Measurements from ENCODE around the gene TTLL13. TPM values are rescaled to one million over a fixed set of nuclear protein-coding genes. Genes with fewer than 3 reads are reported as not detected.

The TTLL13 gene
- total and polyA plus RNA-seq, 3 donors from 2014 or later = 6.8 to 30.3 (median 18.0) TPM

GRCh38 chr15:90202929-90203328 lies 46.4 kb upstream of the TTLL13 start:
- H3K4me3 ChIP-seq = no peak overlapping the region
- no peak overlapping the region for H3K27ac ChIP-seq

GRCh38 chr15:90203473-90203872 lies 45.9 kb upstream of the TTLL13 start:
- TF ChIP-seq CTCF (IDR thresholded peaks at IDR 0.05) = no peak
- TF ChIP-seq POLR2A (IDR thresholded peaks at IDR 0.05) = no peak
- H3K9me3 ChIP-seq = no peaks in the 10 kb centered on the region
- peaks cover 31% of the 10 kb centered on the region for H3K4me1 ChIP-seq
- intact Hi-C loops (cut with DNase I; ENCODE audit: low total_unique reads) = no loop called here
- H3K27me3 ChIP-seq = no peaks in the 10 kb centered on the region
- no peaks in the 10 kb centered on the region for H3K36me3 ChIP-seq (ENCODE audit: low read depth, missing control alignments)
- no peak overlapping the region for H3K27ac ChIP-seq
- DNase-seq = no peak
- no peak overlapping the region for H3K4me3 ChIP-seq
- 94 to 96% methylated on average over 7 of the region's 7 CpGs for WGBS, 2 donors

More at GRCh38 chr15:90202929-90203328, 46.4 kb upstream of the TTLL13 start:
- Histone ChIP-seq H3K4me1 (peaks cover 31% of the 10 kb centered on the region), H3K9me3 (no peaks in the 10 kb centered on the region), H3K27me3 (no peaks in the 10 kb centered on the region), H3K36me3 (ENCODE audit: low read depth, missing control alignments) (no peaks in the 10 kb centered on the region)
- intact Hi-C loops (cut with DNase I; ENCODE audit: low total_unique reads) = no loop called here
- TF ChIP-seq POLR2A (IDR thresholded peaks at IDR 0.05) (no peak), CTCF (IDR thresholded peaks at IDR 0.05) (no peak)
- 79 to 85% methylated on average over 4 of the region's 4 CpGs for WGBS, 2 donors
- DNase-seq = no peak

GRCh38 chr15:90203922-90204321 lies 45.4 kb upstream of the TTLL13 start:
- no peak overlapping the region for H3K27ac ChIP-seq
- H3K9me3 ChIP-seq = no peaks in the 10 kb centered on the region
- 50 to 76% methylated on average over 8 of the region's 8 CpGs for WGBS, 2 donors
- intact Hi-C loops (cut with DNase I; ENCODE audit: low total_unique reads) = no loop called here
- peaks cover 31% of the 10 kb centered on the region for H3K4me1 ChIP-seq
- no peak for DNase-seq
- TF ChIP-seq CTCF (IDR thresholded peaks at IDR 0.05) = no peak
- TF ChIP-seq POLR2A (IDR thresholded peaks at IDR 0.05) = no peak
- no peak overlapping the region for H3K4me3 ChIP-seq
- no peaks in the 10 kb centered on the region for H3K27me3 ChIP-seq
- H3K36me3 ChIP-seq (ENCODE audit: low read depth, missing control alignments) = no peaks in the 10 kb centered on the region

- 81 to 83% methylated on average over 10 of the region's 10 CpGs for WGBS, 2 donors
- Histone ChIP-seq H3K36me3 (ENCODE audit: low read depth, missing control alignments) (no peaks in the 10 kb centered on the region), H3K4me1 (peaks cover 31% of the 10 kb centered on the region), H3K9me3 (no peaks in the 10 kb centered on the region), H3K27me3 (no peaks in the 10 kb centered on the region), H3K4me3 (no peak overlapping the region), H3K27ac (no peak overlapping the region)
- intact Hi-C loops (cut with DNase I; ENCODE audit: low total_unique reads) = no loop called here
- no peak for DNase-seq
- TF ChIP-seq CTCF (IDR thresholded peaks at IDR 0.05) = no peak
- no peak for TF ChIP-seq POLR2A (IDR thresholded peaks at IDR 0.05)
Observed at GRCh38 chr15:90205050-90205848, 44.1 kb upstream of the TTLL13 start.

- no peaks in the 10 kb centered on the region for H3K9me3 ChIP-seq
- no peaks in the 10 kb centered on the region for H3K36me3 ChIP-seq (ENCODE audit: low read depth, missing control alignments)
- intact Hi-C loops (cut with DNase I; ENCODE audit: low total_unique reads) = no loop called here
- DNase-seq = no peak
- H3K4me3 ChIP-seq = no peak overlapping the region
- H3K27me3 ChIP-seq = no peaks in the 10 kb centered on the region
- peaks cover 27% of the 10 kb centered on the region for H3K4me1 ChIP-seq
- TF ChIP-seq CTCF (IDR thresholded peaks at IDR 0.05) (no peak), POLR2A (IDR thresholded peaks at IDR 0.05) (no peak)
- WGBS, 2 donors = 89 to 90% methylated on average over 5 of the region's 5 CpGs
- H3K27ac ChIP-seq = no peak overlapping the region
Observed at GRCh38 chr15:90205886-90206285, 43.5 kb upstream of the TTLL13 start.
